Muscle layer of duodenum (tissue), 2 donors: Measurements from ENCODE around the gene OCIAD1.

ENCODE experiments used
- H3K27ac ChIP-seq: one replicate; pipeline ENCODE4 v1.7.0; 2013; ENCODE audit warnings: mild to moderate bottlenecking, low read length
- H3K27me3 ChIP-seq: one replicate; pipeline ENCODE4 v1.7.0; 2013; ENCODE audit warnings: low read depth, mild to moderate bottlenecking, control low read depth, low read length
- H3K36me3 ChIP-seq, 2 donors: one replicate each; pipeline ENCODE4 v1.7.0; 2013; ENCODE audit warnings: low read length in 2 of 2, control low read depth in 1 of 2, mild to moderate bottlenecking in 1 of 2; ENCODE audit not compliant: insufficient read depth in 2 of 2, control insufficient read depth in 1 of 2
- H3K4me1 ChIP-seq, 2 donors: one replicate each; pipeline ENCODE4 v1.7.0; 2013; ENCODE audit warnings: low read length in 2 of 2, mild to moderate bottlenecking in 2 of 2, control low read depth in 1 of 2, moderate library complexity in 1 of 2; ENCODE audit not compliant: insufficient read depth in 2 of 2, control insufficient read depth in 1 of 2
- H3K4me3 ChIP-seq, 2 donors: one replicate each; pipeline ENCODE4 v1.7.0; 2013; ENCODE audit warnings: low read length in 2 of 2, low read depth in 1 of 2, mild to moderate bottlenecking in 1 of 2
- H3K9me3 ChIP-seq, 2 donors: one replicate each; pipeline ENCODE4 v1.7.0; 2013; ENCODE audit warnings: low read length in 2 of 2, control low read depth in 1 of 2, mild to moderate bottlenecking in 1 of 2; ENCODE audit not compliant: control insufficient read depth in 1 of 2
- donor health status: healthy.

Gene OCIAD1

DNA sequence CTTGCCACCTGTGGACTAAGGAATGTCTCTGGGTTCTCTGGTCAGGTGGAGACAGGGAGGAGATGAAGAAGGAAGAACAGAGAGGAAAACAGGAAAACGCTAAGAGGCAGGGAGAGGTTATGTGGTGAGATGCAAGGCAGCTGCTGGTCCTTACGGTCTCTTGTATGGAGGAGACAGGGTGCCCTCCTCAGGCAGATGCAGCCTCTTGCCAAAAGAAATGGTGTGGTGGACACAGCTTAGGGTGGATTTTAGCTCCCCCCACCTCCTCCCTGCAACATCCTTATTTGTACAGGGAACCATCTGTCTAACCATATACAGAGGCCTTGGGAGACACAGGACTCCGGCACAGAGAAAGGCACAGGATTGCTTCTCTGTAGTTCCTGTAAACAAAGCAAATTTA is 66.0 kb downstream of the OCIAD1 start:
- Histone ChIP-seq H3K4me3 (no peak overlapping the region), H3K9me3 (no peaks in the 10 kb centered on the region), H3K4me1 (no peaks in the 10 kb centered on the region), H3K27ac (no peak overlapping the region), H3K27me3 (no peaks in the 10 kb centered on the region), H3K36me3 (peaks cover 3 to 16% of the 10 kb centered on the region in 2 donors)

DNA sequence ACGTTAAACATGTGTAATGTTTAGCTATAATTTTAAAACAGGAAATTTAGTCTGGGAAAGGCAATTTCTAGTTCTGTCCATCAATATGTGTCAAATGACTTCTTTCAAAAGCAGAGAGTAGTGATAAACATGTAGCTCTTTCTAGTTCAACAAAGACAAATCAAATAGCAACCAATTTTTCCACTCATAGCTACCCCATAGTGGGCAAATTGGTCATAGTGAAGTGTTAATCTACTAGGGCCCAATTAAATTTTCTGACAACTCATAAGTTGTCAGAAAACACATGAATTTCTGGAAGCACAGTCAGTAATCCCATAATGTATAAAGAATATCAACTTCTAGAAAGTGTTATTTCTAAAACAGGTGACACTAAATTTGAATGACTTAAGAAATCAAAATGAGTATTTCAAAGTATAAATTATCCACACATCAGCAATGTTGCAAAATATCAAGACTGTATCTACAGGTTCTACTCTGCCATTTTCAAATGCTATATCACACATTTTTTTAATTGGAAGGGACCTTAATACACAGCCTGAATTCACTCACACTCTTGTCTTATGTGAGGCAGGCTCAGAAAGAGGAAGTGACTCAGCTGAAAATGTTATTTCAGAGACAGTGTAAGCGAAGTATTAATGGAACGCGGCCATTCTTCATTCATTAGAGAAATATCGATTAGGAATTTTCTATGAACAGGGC is 68.0 kb downstream of the OCIAD1 start:
- Histone ChIP-seq H3K36me3 (peaks cover 0 to 18% of the 10 kb centered on the region in 2 donors), H3K4me1 (no peaks in the 10 kb centered on the region), H3K9me3 (no peaks in the 10 kb centered on the region), H3K27me3 (no peaks in the 10 kb centered on the region), H3K27ac (no peak overlapping the region), H3K4me3 (no peak overlapping the region)

DNA sequence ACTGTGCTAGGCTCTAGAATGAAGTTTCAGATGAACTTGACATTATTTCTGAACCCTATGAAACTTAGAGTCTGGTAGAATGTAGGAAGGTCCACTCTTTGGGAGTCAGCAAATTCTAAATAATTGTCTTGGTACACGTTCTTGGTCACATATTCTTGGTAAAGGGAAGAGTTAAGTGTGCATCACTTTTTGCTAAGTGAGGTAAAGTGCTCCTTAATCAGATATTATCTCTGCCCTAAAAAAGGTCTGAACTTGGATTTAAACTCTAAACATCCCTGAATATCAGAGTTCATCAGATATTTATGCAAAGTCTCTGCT is 68.5 kb downstream of the OCIAD1 start:
- Histone ChIP-seq H3K4me3 (no peak overlapping the region), H3K27me3 (no peaks in the 10 kb centered on the region), H3K36me3 (peaks cover 0 to 18% of the 10 kb centered on the region in 2 donors), H3K9me3 (no peaks in the 10 kb centered on the region), H3K4me1 (no peaks in the 10 kb centered on the region), H3K27ac (no peak overlapping the region)

DNA sequence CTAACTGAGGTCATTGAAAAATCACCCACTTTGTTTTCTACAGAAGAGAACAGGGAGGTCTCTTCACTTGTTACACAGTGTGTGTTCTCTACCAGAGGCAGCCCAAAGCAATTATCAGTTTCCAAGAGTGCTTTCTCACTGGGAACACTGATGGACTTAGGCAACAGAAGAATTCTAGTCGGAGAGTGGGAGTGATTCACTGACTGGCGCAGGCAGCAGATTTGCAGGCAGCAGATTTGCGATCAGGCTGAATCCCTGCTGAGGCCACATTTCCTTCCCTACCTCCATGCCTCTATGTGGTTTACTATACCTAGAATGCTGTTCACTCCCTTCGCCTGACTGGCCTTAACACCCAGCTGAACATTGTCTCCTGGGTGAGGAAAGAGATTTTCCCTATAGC is 69.1 kb downstream of the OCIAD1 start:
- H3K27ac ChIP-seq, result no peak overlapping the region
- no peaks in the 10 kb centered on the region for H3K27me3 ChIP-seq
- H3K9me3 ChIP-seq, result no peaks in the 10 kb centered on the region
- no peak overlapping the region for H3K4me3 ChIP-seq
- H3K36me3 ChIP-seq, result peaks cover 0 to 18% of the 10 kb centered on the region in 2 donors
- H3K4me1 ChIP-seq, result no peaks in the 10 kb centered on the region

DNA sequence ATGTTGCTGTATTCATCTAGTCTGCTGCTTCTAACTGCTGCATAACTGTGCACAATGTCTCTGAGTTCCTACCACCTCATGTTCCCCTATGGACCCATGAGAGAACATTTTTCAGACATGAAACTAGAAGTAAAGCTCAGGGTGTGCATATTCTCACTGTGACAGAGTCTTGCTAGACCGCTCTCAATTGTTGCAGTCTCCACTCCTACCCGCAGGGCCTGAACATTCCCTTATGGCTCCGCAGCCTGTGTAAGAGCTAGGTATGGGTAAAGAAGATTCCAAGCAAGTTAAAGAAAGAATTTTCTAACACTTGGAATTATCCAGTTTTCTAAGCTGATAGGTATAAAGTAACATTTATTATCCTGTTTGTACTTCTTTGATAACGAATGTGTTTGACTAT is 70.3 kb downstream of the OCIAD1 start:
- no peaks in the 10 kb centered on the region for H3K9me3 ChIP-seq
- peaks cover 0 to 13% of the 10 kb centered on the region in 2 donors for H3K36me3 ChIP-seq
- H3K27me3 ChIP-seq, result no peaks in the 10 kb centered on the region
- no peak overlapping the region for H3K27ac ChIP-seq
- H3K4me3 ChIP-seq, result no peak overlapping the region
- peaks cover 0 to 6% of the 10 kb centered on the region in 2 donors for H3K4me1 ChIP-seq

DNA sequence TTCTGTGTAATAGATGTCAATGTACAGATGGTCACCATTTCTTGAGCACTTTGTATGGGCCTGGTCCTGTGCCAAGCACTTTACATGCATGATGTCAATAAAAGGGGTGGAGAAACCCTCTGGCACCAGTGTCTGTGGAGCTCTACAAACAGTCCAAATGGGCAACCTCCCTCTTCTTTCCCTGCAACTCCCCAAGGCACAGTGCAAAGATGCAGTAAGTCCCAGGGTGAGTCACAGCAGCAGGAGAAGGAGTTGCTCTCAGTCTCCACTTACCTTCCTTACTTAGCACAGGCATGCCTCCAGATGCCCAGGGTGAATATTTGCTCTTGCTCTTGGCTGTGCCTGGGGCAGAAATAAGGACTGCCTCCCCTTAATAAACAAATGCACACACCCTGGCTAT is 71.4 kb downstream of the OCIAD1 start:
- Histone ChIP-seq H3K4me3 (no peak overlapping the region), H3K27me3 (no peaks in the 10 kb centered on the region), H3K9me3 (no peaks in the 10 kb centered on the region), H3K4me1 (peaks cover 0 to 9% of the 10 kb centered on the region in 2 donors), H3K36me3 (peaks cover 0 to 8% of the 10 kb centered on the region in 2 donors), H3K27ac (no peak overlapping the region)

DNA sequence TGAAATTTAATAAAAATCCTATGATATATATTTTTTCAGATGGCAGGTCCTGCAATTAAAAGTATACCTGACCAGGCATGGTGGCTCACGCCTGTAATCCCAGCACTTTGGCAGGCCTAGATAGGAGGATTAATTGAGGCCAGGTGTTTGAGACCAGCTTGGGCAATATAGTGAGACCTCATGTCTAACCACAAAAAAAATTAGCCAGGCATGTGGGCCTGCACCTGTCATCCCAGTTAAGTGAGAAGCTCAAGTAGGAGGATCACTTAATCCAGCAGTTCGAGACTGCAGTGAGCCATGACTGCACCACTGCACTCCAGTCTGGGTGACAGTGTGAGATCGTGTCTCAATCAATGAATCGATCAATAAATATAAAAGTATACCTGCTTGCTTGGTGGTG is 73.2 kb downstream of the OCIAD1 start:
- H3K27ac ChIP-seq, result no peak overlapping the region
- peaks cover 0 to 7% of the 10 kb centered on the region in 2 donors for H3K36me3 ChIP-seq
- peaks cover 0 to 9% of the 10 kb centered on the region in 2 donors for H3K4me1 ChIP-seq
- no peak overlapping the region for H3K4me3 ChIP-seq
- H3K9me3 ChIP-seq, result no peaks in the 10 kb centered on the region
- H3K27me3 ChIP-seq, result no peaks in the 10 kb centered on the region

DNA sequence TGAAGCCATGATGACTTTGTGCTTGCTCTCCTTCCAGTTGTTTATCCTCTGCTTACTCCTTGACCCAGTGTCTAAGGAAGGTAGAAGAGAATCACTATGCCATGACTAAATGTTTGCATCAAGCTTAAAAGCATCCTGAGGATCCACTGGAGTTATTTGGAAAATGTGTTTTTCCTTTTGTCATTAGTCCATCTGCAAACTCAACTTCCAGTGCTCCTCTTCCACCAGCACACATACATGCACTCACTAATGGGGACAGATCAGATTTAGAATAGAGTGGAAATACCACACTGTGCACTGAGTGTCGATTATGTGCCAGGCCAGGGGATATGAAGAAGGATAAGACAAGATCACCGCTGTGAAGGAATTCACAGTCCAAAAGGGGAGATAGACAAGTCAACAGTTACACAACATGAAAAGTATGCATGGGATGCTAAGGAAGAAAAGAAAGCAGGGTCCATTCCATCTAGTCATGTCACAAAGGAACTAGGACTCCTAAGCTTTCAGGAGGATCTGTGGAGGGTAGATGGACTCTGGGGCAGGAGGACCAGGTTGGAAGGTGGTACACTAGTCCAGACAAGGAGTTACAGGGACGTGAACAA is 73.8 kb downstream of the OCIAD1 start:
- Histone ChIP-seq H3K4me3 (no peak overlapping the region), H3K27me3 (no peaks in the 10 kb centered on the region), H3K27ac (no peak overlapping the region), H3K4me1 (peaks cover 0 to 9% of the 10 kb centered on the region in 2 donors), H3K9me3 (no peaks in the 10 kb centered on the region), H3K36me3 (peaks cover 0 to 7% of the 10 kb centered on the region in 2 donors)

DNA sequence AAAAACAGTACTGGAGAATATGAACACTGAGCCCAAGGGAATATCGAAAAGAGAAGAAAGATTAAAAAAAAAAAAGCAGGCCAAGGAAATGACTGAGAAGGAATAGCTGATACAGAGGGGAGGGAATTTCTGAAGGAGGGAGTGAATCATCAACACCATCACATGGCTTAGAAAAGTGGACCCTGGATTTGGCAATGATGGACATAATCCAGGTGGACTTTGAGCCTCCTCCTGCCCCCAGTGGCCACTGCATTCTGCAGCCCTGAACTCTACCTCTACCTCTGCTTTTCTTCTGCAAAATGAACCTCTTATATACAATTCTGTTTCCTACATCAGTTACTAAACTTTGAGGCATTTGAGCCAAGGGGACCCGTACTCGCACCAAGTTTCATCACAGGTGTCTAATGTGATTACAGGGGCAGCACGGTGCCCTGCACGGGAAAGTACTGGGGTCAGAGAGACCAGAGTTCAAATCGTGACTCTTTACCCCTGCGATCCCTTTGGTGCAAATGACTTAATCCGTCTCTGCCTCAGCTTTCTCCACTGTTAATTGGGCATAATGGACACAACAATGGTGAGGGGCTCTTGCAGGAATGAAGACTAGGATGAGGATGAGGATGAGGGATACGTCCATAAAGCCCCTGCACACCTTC is 74.6 kb downstream of the OCIAD1 start:
- Histone ChIP-seq H3K27me3 (no peaks in the 10 kb centered on the region), H3K4me3 (peak overlapping the region; percentile 63 to 86), H3K27ac (no peak overlapping the region), H3K9me3 (no peaks in the 10 kb centered on the region), H3K4me1 (peaks cover 0 to 9% of the 10 kb centered on the region in 2 donors), H3K36me3 (peaks cover 0 to 7% of the 10 kb centered on the region in 2 donors)

DNA sequence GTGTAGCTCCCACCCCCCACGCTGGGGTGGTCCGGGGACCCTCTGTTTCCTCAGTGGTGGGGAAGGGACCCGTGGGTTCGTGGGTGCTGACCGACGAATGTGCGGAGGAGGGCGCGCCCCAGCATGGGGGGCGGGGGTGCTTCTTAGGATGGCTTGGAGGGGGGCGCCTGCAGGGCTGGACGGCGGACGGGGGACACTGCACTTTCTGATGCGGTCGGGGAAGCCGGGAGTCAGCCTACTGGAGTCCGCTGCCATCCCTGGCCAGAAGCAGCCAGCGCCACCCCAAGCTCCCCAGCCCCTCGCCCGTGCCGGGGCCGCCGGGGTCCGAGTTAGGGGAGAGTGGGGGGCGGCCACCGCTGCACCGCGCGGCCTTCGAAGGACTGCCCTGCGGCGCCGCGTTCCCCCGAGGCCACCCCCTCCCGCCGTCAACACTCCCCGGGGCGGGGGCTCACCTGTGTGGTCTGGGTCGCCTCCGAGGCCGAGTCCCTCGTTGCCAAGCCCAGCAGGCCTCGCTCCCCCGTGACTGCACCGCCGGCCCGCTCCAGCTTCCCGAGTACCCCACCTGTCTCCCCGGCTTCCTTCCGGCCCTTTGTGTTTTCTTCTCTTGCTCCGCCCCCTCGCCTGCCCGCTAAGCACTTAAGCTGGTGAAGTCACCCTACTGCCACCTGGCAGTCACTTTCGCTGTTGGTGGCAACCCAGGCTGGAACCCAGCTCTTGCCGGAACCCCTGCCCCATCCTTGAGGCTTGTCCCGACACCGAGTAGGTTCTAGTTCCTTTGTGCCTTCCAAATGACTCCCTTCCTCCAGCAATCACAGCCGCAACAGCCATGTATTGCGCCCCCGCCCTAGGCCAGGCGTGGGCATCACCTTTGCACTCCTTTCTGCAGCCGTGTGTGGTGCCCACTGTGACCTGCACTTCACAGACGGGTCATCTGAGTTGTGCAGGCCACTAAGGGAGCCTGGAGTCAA is 75.6 kb downstream of the OCIAD1 start, which contains the start of gene OCIAD2:
OCIAD2 (minus strand) TSS at position 569 of the 968 bp plus-strand sequence. CDS start 2,225 bp downstream, outside the sequence.
- H3K27me3 ChIP-seq, result no peaks in the 10 kb centered on the region
- peaks cover 0 to 9% of the 10 kb centered on the region in 2 donors for H3K4me1 ChIP-seq
- peaks cover 0 to 7% of the 10 kb centered on the region in 2 donors for H3K36me3 ChIP-seq
- peak within 1 kb of the TSS; percentile 63 to 86 for H3K4me3 ChIP-seq
- no peaks in the 10 kb centered on the region for H3K9me3 ChIP-seq
- no peak within 1 kb of the TSS for H3K27ac ChIP-seq
